Amniotic stem cell (primary cell): ENCODE results near the gene C1QL4.
"Not testable (repeated sequence)": the region's sequence is repeated elsewhere in the genome, so short reads cannot be mapped to it uniquely, and the experiment has no call there.

Source experiments
- DNase-seq: peaks from one replicate; lab custom pipeline; 2025; lab: John Stamatoyannopoulos, UW

C1QL4 gene

DNA sequence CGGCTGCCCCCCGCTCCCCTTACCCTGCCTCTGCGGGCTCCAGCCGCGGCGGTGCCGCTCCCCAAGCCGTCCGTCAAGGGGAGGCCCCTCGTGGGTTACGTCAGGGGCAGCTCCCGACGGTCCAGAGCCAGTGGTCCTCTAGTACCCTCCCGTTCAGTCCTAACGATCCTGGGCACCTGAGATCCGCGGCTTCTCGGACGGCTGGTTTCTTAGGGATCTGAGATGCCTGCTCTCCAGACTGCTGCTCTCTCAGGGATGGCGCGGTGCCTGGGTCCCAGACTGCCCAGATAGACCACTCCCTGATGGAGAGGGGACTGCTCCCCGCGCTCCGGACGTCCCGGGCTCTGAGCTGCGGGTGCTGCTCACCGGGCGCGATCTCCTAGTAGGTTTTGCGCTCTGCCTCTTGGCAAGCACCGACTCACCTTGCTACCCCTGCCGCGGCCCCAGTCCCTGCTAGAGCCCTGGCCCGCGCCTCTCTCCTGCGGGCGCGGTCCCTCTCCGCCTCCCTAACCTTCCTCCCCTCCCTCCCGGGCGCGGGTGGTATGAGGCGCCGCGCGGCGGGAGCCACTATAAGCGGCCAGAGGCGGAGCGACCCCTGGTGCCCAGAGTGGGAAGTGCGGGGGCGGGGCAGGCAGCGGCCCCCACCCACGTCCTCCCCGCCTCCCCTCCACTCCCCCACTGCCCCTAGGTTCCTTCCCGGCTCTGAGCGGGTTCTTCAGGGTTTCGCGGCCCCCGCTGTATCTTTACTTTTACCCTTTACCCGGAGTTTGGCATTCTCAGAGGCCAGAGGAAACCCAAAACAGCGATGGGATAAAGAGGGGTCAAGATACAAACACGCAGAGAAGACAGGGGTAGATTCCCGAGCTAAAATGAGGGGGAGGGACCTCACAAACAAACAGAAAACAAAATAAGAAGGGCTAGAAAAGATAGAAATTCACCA lies at the start of gene C1QL4:
Gene C1QL4, minus strand, starts transcription at position 544 of the 940 bp plus-strand sequence. CDS start 711 bp downstream, outside the sequence.
- peak; percentile 28 for DNase-seq

DNA sequence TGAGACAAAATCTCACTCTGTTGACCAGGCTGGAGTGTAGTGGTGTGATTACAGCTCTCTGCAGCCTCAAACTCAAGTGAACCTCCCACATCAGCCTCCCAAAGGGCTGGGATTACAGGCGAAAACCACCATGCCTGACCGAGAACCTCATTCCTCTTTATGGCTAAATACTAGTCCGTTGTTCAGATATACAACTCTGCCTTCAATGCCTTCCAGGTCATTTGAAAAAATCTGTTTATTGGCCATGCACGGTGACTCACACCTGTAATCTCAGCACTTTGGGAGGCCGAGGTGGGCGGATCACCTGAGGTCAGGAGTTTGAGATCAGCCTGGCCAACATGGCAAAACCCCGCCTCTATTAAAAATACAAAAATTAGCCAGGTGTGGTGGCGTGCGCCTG lies 43.2 kb upstream of the C1QL4 start:
- DNase-seq = not testable (repeated sequence)

DNA sequence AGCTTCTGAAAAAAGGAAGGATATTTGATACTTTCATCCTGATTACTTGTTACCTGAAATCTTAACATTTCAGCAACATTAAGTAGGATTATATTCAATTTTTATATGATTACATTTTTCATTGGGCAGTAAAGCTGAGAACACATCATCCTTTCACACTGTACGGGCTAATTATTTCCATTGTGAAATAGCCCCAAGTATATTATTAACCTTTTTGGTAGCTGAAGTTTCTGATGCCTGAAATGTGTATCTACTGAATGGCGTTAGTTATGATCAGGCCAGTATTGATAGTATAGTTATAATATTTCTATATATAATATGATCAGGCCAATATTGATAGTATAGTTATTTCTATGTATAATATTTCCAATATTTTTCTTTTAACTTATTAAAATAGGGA lies 40.4 kb upstream of the C1QL4 start:
- DNase-seq = no peak

DNA sequence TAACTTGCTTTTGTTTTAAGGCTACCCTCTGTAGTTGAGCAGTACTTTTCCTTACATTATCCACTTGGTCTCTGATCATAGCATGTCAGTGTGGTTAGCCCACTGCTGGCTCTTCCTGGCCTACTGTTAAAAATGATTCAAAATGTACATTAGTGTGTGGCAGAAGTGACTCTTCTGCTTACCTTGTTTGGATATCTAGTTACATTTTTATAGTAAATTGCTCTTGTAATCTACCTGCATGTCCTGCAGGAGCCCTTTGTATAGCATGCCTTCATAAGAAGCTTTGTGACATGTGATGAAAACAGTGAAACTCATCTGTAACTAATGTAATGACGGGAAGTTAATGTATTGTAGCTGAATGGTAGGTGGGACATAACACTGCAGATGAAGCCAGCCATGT lies 38.4 kb upstream of the C1QL4 start:
- DNase-seq = no peak

DNA sequence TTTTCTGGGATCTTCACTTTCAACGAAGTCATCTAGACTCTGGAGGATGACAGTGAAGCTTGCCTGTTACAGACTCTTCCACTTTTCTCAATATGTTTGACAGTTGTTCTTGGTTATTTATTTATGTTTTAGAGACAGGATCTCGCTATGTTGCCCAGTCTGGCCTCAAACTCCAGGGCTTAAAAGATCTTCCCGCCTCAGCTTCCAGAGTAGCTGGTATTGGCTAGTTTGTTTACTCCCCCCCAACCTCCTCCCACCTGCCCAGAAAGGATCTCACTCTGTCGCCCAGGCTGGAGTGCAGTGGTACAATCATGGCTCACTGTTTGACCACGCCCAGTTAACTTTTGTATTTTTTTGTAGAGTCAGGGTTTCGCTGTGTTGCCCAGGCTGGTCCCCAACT lies 33.6 kb upstream of the C1QL4 start:
- no peak for DNase-seq

DNA sequence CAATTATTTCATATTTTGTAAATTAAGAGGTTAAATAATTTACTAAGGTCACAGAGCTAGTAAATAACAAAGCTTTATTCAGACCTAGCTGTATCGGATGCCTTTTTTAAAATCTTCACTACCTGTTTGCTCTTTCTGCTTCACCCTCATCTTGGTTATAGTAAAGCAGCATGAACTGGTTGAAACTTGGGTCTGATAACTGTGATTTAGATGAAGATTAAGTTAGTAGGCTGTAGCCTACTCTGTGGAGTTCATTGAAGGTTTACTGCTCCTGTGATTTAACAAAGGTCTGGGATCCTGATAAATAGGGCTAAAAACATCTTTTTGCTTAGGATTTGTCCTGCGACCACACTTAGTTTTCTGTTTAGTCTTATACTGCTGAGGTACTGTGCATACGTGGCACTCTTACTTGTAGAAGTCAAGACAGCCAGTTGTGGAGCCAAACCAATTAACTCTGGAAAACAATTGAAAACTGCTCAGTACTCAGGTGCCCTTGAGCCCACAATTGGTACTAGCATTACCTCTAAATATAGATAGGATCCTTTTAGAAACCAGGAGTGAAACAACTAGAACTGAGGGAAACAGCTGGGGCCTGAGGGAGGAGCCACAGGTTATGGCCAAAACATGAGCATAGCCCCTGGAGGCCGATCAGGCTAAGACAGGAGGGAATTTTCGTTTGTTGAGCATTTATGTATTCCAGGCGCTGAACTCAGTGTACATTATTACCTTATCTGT lies 32.6 kb upstream of the C1QL4 start:
- DNase-seq = no peak

DNA sequence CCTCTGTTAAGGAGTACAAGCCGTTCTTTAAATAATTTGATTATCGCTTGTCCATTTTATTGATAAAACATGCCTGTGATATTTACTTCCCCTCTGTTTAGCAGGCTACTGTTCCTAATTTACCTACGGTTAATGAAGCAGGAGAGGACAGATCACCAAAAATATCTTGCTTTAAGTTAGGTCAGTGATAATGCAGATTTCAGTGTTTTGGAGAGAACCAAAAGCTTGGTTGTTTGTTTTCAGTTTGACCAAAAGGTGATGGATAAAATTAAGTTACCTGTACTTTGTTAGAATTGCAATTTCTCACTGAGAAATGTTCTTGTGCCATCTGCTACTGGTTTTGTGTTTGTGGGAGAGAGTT lies 31.2 kb upstream of the C1QL4 start:
- no peak for DNase-seq

DNA sequence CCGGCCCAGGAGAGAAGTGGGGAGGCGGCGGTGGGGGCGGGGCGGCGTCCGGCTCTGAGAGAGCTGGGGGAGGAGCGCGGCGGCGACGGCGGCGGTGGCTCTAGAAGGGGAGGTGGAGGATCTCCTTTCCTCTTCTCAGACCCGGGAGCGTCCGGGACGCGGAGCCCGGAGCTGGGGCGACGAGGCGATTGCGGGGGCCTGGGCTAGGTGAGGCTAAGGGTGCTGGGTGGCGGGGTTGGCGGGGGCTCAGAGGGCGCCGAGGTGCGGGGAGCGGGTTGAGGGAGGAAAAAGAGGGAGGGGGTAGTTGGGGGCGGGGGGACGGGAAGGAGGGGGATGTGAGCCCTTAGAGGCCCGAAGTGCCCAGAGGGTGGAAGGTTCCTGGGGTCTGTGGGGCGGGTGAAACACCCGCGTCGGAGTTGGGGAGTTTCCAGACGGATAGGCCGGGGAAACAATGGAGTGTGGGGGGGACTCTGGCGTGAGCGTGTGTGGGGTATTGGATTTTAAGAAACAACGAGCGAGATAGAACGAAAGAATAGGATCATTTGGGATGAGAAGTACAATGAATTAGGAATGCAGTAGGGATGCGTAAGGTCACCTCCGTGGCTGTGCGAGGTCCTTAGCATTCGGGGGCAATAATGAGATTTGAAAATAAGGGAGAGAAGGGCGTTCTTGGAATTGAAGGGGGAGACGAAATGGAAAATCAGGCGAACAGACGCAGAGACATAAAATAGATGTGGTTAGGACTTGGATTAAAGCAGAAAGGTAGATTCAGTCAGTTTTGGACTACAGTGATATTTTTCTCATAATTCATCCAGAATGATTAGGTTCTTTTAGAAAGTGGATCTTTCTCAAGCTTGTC lies 30.6 kb upstream of the C1QL4 start, which contains the start of gene SPATS2:
Gene SPATS2, plus strand, starts transcription at position 82 of the 859 bp plus-strand sequence. CDS start 93,551 bp downstream, outside the sequence.
- no peak for DNase-seq

DNA sequence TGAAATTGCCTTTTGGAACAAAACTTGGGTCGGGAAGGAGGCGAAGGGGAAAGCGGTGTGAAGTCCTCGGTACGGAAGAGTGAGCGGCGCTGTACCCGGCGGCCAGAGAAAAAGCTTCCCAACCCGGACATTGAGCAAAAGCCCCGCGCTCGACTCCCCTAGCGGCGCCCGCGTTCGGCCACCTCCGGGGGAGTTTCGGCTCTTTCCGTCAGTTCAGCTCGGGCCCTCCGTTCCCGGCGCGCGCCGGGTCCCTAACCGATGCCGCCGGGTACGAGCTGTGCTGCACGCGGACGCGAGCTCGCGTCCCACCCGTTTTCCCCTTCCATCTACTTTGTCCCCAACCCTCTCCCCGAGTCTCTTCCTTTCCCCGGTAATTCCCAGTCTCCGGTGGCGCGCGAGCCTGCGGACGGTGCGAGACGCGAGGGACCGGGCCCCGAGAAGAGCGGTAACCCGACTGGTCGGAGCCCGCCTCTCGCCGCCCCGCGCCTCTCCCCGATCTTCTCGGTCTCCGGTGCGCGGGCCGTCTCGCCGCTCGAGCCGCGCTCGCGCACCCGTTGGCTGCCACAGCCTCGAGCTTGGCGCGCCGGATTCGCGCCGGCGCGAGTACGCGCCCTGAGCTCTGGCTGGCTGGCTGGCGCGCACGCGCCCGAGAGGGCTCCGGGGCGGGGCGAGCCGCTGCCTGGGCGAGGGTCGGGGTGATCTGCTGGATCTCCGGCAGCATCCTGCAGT lies 29.8 kb upstream of the C1QL4 start:
- peak; percentile 75 for DNase-seq

DNA sequence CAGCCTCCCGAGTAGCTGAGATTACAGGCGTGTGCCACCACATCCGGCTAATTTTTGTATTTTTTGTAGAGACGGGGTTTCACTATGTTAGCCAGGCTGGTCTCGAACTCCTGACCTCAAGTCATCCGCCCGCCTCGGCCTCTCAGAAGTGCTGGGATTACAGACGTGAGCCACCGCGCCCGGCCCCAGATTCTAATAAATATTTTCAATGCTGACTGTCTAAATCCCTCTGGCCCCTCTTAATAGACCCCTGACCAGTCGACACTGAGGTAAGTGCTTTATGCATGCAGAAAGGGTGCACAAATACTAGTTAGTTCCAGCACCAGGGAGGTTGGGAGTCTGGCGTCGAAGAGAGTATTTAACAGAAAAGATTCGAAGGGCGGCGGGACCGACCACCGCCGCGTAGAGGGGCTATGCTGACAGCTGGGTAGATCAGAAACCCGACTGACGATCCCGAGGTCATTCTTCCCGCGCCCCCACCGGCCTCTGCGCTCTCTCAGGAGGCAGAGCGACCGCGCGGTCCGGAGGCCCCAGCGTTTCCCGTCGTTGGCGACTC lies 29.2 kb upstream of the C1QL4 start:
- no peak for DNase-seq

DNA sequence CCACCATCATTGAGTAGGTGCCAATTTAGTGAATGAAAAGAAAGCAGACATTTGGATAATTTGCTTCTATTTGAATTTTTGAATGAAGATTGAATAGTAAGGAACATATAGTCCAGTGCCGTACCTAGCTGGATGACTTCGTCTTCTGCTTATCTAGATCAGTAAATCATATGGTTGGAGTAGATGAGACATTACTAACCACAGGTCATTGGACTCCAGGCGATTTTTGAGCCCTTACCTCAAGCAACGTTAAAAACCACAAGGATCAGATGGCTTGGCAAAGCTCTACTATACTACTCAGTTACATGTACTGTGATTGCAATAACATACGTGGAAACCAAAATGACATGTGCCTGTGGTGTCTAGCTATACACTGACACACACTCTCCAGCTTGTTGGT lies 28.6 kb upstream of the C1QL4 start:
- no peak for DNase-seq

DNA sequence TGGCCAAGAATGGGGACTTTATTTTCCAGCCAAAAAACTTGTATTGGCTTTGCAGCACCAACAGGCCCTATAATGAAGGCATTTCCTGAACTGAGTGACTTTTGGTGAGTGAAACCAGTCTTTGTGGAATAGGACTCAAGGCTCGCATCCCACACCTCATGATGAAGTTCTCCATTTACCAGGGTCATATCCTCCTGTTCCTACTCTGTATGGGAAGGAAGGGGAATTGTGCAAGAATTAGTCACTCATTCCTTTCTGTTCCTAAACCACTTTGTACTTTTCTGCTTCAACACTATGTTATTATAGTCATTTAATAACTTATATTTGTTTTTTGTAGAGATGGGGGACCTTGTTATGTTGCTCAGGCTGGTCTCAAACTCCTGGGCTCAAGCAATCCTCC lies 28.0 kb upstream of the C1QL4 start:
- DNase-seq = no peak

DNA sequence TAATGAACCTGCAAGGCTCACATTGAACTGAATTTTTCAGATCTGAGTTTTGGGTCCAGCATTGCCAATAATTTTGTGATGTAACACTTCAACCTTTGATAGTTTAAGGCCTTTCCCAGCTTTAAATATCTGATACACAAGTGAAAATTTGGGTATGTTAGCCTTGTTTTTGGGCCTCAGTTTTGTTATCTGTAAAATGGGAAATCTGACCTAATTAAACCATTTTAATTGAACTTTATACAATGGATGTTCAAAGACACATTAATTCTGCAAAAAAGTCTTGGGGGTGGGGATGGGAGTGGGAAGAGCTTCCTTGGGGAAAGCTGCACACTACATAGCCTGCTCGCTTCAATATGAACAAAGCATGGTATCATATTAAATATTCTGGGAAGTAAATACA lies 25.1 kb upstream of the C1QL4 start:
- DNase-seq = no peak

DNA sequence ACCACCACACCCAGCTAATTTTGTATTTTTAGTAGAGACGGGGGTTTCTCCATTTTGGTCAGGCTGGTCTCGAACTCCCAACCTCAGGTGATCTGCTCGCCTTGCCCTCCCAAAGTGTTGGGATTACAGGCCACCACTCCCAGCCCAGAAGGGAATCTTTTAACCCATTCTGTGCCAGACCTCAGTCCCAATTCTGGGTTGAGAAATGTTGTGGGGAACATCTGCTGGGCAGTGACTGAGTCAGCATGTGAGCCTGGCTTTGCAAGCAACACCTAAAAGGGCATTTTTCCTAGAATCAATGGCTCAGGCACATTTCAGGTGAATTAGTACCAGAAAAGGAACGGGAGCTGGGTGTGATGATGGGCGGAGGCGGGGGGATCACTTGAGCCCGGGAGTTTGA lies 22.7 kb upstream of the C1QL4 start:
- no peak for DNase-seq

DNA sequence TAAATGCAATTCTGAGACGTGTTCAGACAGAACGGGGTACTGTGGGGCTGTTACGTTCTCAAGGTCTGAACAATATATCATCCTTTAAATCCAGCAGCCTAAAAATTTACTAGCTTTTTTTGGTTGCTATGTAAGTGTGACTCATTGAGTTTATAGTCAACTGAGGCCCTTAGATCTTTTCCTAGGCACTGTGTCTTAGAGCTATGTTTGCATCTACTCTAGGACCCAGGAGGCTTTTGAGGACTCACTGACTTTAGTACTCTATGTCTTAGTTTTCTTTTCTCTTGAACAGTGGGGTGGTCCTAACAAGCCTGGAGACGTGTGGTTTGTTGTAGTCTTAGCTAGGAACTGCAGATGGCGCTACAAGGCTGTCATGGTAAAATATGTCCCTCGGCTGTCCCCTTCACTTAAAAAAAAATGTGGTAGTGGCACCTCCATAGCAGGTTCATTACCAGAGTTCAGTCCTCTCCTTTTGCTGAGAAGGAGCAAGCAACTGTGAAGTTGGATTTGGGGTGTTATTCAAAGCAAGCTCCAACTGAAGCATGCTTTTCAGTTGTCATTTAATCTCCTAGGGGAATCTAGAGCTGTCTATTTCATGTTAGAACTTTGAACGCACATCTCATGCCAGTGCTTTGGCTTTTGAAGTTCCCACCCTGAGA lies 21.6 kb upstream of the C1QL4 start:
- DNase-seq = no peak

DNA sequence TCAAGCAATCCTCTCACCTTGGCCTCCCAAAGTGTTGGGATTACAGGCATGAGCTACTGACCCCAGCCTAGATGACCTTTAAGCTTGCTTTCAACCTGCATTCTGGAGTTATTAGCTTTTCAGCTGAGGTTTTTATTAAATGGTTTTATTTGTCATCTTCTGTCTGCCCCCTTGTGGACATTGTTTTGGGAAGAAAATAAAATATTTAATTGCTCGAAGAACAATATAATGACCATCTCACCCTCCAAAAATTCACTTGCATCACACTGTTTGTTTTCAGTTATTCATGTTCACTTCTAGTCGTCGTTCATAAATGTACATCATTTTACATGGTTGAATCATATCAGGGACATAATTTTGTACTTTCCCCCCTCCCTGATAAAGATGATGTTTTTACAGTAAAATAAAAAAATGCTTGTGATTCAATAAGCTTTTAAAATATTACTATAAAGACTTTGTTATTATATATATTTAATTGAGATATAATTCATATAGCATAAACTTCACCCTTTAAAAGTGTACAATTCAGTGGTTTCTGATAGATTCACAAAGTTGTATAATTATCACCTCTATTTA lies 20.2 kb upstream of the C1QL4 start:
- peak; percentile 74 for DNase-seq

DNA sequence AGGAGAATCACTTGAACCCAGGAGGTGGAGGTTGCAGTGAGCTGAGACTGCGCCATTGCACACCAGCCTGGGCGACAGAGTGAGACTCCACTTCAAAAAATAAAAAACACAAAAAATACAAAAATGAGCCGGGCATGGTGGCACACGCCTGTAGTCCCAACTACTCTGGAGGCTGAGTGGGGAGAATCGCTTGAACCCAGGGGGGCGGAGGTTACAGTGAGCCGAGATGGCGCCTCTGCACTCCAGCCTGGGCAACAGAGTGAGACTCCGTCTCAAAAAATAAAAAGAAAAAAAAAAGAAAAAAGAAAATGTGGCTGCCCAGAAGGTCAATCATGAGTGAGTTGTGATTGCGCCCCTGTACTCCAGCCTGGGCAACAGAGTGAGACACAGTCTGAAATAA lies 18.9 kb upstream of the C1QL4 start:
- no peak for DNase-seq

DNA sequence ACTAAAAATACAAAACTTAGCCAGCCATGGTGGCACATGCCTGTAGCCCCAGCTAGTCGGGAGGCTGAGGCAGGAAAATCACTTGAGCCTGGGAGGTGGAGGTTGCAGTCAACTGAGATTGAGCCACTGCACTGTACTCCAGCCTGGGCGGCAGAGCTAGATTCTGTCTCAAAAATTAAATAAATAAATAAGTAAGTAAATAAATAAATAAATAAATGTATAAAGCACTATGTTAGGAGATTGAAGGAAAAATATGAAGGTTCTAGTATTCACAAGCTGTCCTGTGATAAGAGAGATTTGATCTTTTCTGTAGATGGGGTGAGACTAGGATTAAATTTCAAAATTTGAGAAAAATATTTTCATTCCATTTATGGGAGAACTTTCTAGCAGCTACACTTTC lies 15.4 kb upstream of the C1QL4 start:
- DNase-seq = no peak

DNA sequence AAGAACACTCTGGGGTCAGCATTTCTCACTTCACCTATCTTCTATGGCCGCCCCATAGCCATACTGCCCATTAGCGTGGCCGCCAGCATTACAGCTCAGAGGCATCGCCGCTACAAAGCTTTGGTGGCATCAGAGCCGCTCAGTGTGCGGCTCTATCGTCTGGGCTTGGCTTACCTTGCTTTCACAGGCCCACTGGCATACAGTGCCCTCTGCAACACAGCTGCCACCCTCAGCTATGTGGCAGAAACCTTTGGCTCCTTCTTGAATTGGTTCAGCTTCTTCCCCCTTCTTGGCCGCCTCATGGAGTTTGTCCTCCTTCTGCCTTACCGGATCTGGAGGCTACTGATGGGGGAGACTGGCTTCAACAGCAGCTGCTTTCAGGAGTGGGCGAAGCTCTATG lies 12.3 kb upstream of the C1QL4 start:
- no peak for DNase-seq

DNA sequence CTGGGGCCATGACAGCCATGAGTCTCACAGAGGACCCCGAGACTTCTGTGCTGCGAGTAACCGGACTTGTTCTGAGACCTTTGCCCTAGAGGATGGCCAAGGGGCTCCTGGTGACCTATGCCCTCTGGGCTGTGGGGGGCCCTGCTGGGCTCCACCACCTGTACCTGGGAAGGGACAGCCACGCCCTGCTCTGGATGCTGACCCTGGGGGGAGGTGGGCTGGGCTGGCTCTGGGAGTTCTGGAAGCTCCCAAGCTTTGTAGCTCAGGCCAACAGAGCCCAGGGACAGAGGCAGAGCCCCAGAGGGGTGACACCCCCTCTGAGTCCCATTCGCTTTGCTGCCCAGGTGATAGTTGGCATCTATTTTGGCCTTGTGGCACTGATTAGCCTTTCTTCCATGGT lies 11.8 kb upstream of the C1QL4 start:
- DNase-seq = no peak
